ENCODE results near the gene PEX5L.

The PEX5L gene

GRCh38 chr3:180072786-180073185, 36.0 kb upstream of the PEX5L start:
- Histone ChIP-seq H3K79me1 (ENCODE audit: low read length) (no peaks in the 10 kb centered on the region), H3K27ac (ENCODE audit: low read depth, low read length) (no peak overlapping the region), H2BK120ac (ENCODE audit: low read depth, low read length) (no peak overlapping the region), H2BK5ac (ENCODE audit: low read length) (no peak overlapping the region), H3K18ac (ENCODE audit: low read length) (no peak overlapping the region), H2BK15ac (replicated peaks; ENCODE audit: low read depth) (no peak overlapping the region), H3K9ac (ENCODE audit: low read length) (no peak overlapping the region), H3K79me2 (ENCODE audit: control insufficient read depth, insufficient read depth, low read length) (no peaks in the 10 kb centered on the region), H3K4ac (ENCODE audit: low read depth, low read length) (no peak overlapping the region), H3K4me1 (ENCODE audit: control insufficient read depth, low read depth, low read length) (no peaks in the 10 kb centered on the region), H3K27me3 (ENCODE audit: insufficient read depth, low read length, poor library complexity) (no peaks in the 10 kb centered on the region), H4K8ac (ENCODE audit: low read depth, low read length) (no peak overlapping the region), H4K5ac (ENCODE audit: low read length) (no peak overlapping the region), H3K23ac (ENCODE audit: low read length) (no peak overlapping the region), H3K4me3 (ENCODE audit: low read length) (no peak overlapping the region), H3K56ac (ENCODE audit: low read length) (no peak overlapping the region), H3K36me3 (ENCODE audit: control insufficient read depth, insufficient read depth, low read length) (no peaks in the 10 kb centered on the region), H2AK5ac (ENCODE audit: low read length) (no peak overlapping the region), H3K4me2 (ENCODE audit: low read length) (no peak overlapping the region)
- DNase-seq = peak; percentile 5
- no CpG with 5 or more reads among the region's 1 CpG for WGBS (ENCODE audit: extremely low coverage, insufficient coverage, low lambda C conversion rate)

DNA sequence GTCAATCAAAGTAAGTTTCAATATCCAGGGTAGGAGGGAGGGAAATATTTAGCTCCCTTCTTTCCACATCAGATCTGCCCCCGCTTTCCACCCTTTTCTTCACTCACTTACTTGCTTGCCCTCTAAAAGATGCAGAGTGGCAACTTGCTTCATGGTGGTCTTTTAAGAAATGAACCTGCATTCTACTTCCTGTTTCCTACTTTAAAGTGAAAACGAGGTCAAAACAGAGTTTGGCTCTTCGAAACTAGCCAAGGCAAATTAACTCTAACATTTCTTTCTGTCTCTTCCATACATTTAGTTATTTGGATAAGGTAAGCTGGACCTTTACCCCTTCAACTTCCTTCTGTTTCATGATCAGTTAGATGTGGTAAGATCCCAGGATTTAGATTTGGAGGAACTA, 34.2 kb upstream of the PEX5L start:
- Histone ChIP-seq H3K4ac (ENCODE audit: low read depth, low read length) (no peak overlapping the region), H3K79me1 (ENCODE audit: low read length) (no peaks in the 10 kb centered on the region), H2BK5ac (ENCODE audit: low read length) (no peak overlapping the region), H3K4me3 (ENCODE audit: low read length) (no peak overlapping the region), H4K8ac (ENCODE audit: low read depth, low read length) (no peak overlapping the region), H3K56ac (ENCODE audit: low read length) (no peak overlapping the region), H3K18ac (ENCODE audit: low read length) (no peak overlapping the region), H2AK5ac (ENCODE audit: low read length) (no peak overlapping the region), H4K5ac (ENCODE audit: low read length) (no peak overlapping the region), H3K9ac (ENCODE audit: low read length) (no peak overlapping the region), H3K36me3 (ENCODE audit: control insufficient read depth, insufficient read depth, low read length) (no peaks in the 10 kb centered on the region), H3K23ac (ENCODE audit: low read length) (no peak overlapping the region), H3K27ac (ENCODE audit: low read depth, low read length) (no peak overlapping the region), H2BK120ac (ENCODE audit: low read depth, low read length) (no peak overlapping the region), H3K79me2 (ENCODE audit: control insufficient read depth, insufficient read depth, low read length) (no peaks in the 10 kb centered on the region), H3K4me1 (ENCODE audit: control insufficient read depth, low read depth, low read length) (no peaks in the 10 kb centered on the region), H3K4me2 (ENCODE audit: low read length) (no peak overlapping the region), H2BK15ac (replicated peaks; ENCODE audit: low read depth) (no peak overlapping the region), H3K27me3 (ENCODE audit: insufficient read depth, low read length, poor library complexity) (no peaks in the 10 kb centered on the region)
- no peak for DNase-seq
- no CpG with 5 or more reads among the region's 3 CpGs for WGBS (ENCODE audit: extremely low coverage, insufficient coverage, low lambda C conversion rate)

DNA sequence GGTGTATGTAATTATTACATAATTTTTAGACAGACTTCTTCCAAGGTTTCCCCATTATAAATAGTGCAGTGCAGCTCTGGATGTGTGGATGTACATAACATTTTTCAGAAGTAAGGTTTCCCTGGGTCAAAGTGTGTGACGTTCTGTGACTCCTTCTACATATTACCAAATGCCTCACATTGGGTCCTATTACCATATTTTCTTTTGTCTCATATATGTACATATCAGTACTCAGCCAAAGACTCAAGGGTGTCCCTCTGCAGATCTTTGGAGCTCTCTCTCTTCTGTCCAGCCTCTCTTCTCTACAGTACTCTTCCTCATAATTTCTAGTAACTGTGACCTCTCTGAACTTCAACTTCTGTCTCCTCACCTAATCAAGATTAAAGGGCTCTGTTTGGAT, 31.3 kb upstream of the PEX5L start:
- Histone ChIP-seq H3K18ac (ENCODE audit: low read length) (no peak overlapping the region), H3K27ac (ENCODE audit: low read depth, low read length) (no peak overlapping the region), H3K36me3 (ENCODE audit: control insufficient read depth, insufficient read depth, low read length) (no peaks in the 10 kb centered on the region), H2BK15ac (replicated peaks; ENCODE audit: low read depth) (no peak overlapping the region), H2BK5ac (ENCODE audit: low read length) (no peak overlapping the region), H2AK5ac (ENCODE audit: low read length) (no peak overlapping the region), H3K4me3 (ENCODE audit: low read length) (no peak overlapping the region), H3K56ac (ENCODE audit: low read length) (no peak overlapping the region), H3K4me1 (ENCODE audit: control insufficient read depth, low read depth, low read length) (no peaks in the 10 kb centered on the region), H3K9ac (ENCODE audit: low read length) (no peak overlapping the region), H3K4me2 (ENCODE audit: low read length) (no peak overlapping the region), H3K27me3 (ENCODE audit: insufficient read depth, low read length, poor library complexity) (no peaks in the 10 kb centered on the region), H3K23ac (ENCODE audit: low read length) (no peak overlapping the region), H2BK120ac (ENCODE audit: low read depth, low read length) (no peak overlapping the region), H3K4ac (ENCODE audit: low read depth, low read length) (no peak overlapping the region), H3K79me1 (ENCODE audit: low read length) (no peaks in the 10 kb centered on the region), H3K79me2 (ENCODE audit: control insufficient read depth, insufficient read depth, low read length) (no peaks in the 10 kb centered on the region), H4K8ac (ENCODE audit: low read depth, low read length) (no peak overlapping the region), H4K5ac (ENCODE audit: low read length) (no peak overlapping the region)
- no CpG with 5 or more reads among the region's 1 CpG for WGBS (ENCODE audit: extremely low coverage, insufficient coverage, low lambda C conversion rate)
- DNase-seq = no peak

GRCh38 chr3:180066598-180066997, 29.9 kb upstream of the PEX5L start:
- H3K27me3 ChIP-seq (ENCODE audit: insufficient read depth, low read length, poor library complexity) = no peaks in the 10 kb centered on the region
- H3K79me2 ChIP-seq (ENCODE audit: control insufficient read depth, insufficient read depth, low read length) = no peaks in the 10 kb centered on the region
- no peaks in the 10 kb centered on the region for H3K4me1 ChIP-seq (ENCODE audit: control insufficient read depth, low read depth, low read length)
- H3K4me3 ChIP-seq (ENCODE audit: low read length) = no peak overlapping the region
- no peak overlapping the region for H2AK5ac ChIP-seq (ENCODE audit: low read length)
- H3K56ac ChIP-seq (ENCODE audit: low read length) = no peak overlapping the region
- H4K5ac ChIP-seq (ENCODE audit: low read length) = no peak overlapping the region
- H3K4me2 ChIP-seq (ENCODE audit: low read length) = no peak overlapping the region
- H3K27ac ChIP-seq (ENCODE audit: low read depth, low read length) = no peak overlapping the region
- H3K36me3 ChIP-seq (ENCODE audit: control insufficient read depth, insufficient read depth, low read length) = no peaks in the 10 kb centered on the region
- H3K79me1 ChIP-seq (ENCODE audit: low read length) = no peaks in the 10 kb centered on the region
- no peak overlapping the region for H2BK5ac ChIP-seq (ENCODE audit: low read length)
- H2BK15ac ChIP-seq (replicated peaks; ENCODE audit: low read depth) = no peak overlapping the region
- WGBS (ENCODE audit: extremely low coverage, insufficient coverage, low lambda C conversion rate) = no CpG with 5 or more reads among the region's 1 CpG
- no peak overlapping the region for H3K4ac ChIP-seq (ENCODE audit: low read depth, low read length)
- no peak overlapping the region for H3K23ac ChIP-seq (ENCODE audit: low read length)
- no peak overlapping the region for H4K8ac ChIP-seq (ENCODE audit: low read depth, low read length)
- no peak overlapping the region for H2BK120ac ChIP-seq (ENCODE audit: low read depth, low read length)
- no peak overlapping the region for H3K18ac ChIP-seq (ENCODE audit: low read length)
- H3K9ac ChIP-seq (ENCODE audit: low read length) = no peak overlapping the region
- DNase-seq = no peak

- Histone ChIP-seq H3K18ac (ENCODE audit: low read length) (no peak overlapping the region), H4K8ac (ENCODE audit: low read depth, low read length) (no peak overlapping the region), H3K36me3 (ENCODE audit: control insufficient read depth, insufficient read depth, low read length) (no peaks in the 10 kb centered on the region), H4K5ac (ENCODE audit: low read length) (no peak overlapping the region), H2BK5ac (ENCODE audit: low read length) (no peak overlapping the region), H2BK120ac (ENCODE audit: low read depth, low read length) (no peak overlapping the region), H3K27ac (ENCODE audit: low read depth, low read length) (no peak overlapping the region), H3K79me2 (ENCODE audit: control insufficient read depth, insufficient read depth, low read length) (no peaks in the 10 kb centered on the region), H2BK15ac (replicated peaks; ENCODE audit: low read depth) (no peak overlapping the region), H2AK5ac (ENCODE audit: low read length) (no peak overlapping the region), H3K9ac (ENCODE audit: low read length) (no peak overlapping the region), H3K4ac (ENCODE audit: low read depth, low read length) (no peak overlapping the region), H3K27me3 (ENCODE audit: insufficient read depth, low read length, poor library complexity) (no peaks in the 10 kb centered on the region), H3K4me3 (ENCODE audit: low read length) (no peak overlapping the region), H3K4me2 (ENCODE audit: low read length) (no peak overlapping the region), H3K79me1 (ENCODE audit: low read length) (no peaks in the 10 kb centered on the region), H3K56ac (ENCODE audit: low read length) (no peak overlapping the region), H3K23ac (ENCODE audit: low read length) (no peak overlapping the region), H3K4me1 (ENCODE audit: control insufficient read depth, low read depth, low read length) (no peaks in the 10 kb centered on the region)
- WGBS (ENCODE audit: extremely low coverage, insufficient coverage, low lambda C conversion rate) = no CpG with 5 or more reads among the region's 1 CpG
- DNase-seq = peak; percentile 41
Observed at GRCh38 chr3:180063783-180064182, 27.0 kb upstream of the PEX5L start.

DNA sequence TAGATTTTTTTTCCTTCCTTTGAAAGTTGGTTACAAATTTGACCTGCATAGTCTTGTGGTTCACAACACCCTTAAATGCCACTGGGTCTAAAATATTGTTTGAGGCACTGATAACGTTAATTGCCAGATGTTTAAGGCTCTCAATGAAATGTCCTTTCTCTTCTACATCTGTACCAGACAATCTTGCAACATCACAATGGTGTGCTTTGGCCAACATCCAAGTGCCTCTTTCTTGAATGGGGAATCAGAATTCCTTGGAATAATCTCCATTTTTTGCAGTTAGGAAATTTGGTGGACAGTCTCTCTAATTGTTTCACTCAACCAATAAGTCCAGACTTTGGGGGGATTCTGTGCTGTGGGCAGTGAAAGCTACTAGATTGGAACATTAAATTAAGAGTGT, 26.0 kb upstream of the PEX5L start:
- Histone ChIP-seq H3K27me3 (ENCODE audit: insufficient read depth, low read length, poor library complexity) (no peaks in the 10 kb centered on the region), H3K27ac (ENCODE audit: low read depth, low read length) (no peak overlapping the region), H3K36me3 (ENCODE audit: control insufficient read depth, insufficient read depth, low read length) (no peaks in the 10 kb centered on the region), H2BK120ac (ENCODE audit: low read depth, low read length) (no peak overlapping the region), H3K79me2 (ENCODE audit: control insufficient read depth, insufficient read depth, low read length) (no peaks in the 10 kb centered on the region), H3K4me2 (ENCODE audit: low read length) (no peak overlapping the region), H4K5ac (ENCODE audit: low read length) (no peak overlapping the region), H3K23ac (ENCODE audit: low read length) (no peak overlapping the region), H3K56ac (ENCODE audit: low read length) (no peak overlapping the region), H4K8ac (ENCODE audit: low read depth, low read length) (no peak overlapping the region), H3K4ac (ENCODE audit: low read depth, low read length) (no peak overlapping the region), H3K4me3 (ENCODE audit: low read length) (no peak overlapping the region), H3K4me1 (ENCODE audit: control insufficient read depth, low read depth, low read length) (no peaks in the 10 kb centered on the region), H3K18ac (ENCODE audit: low read length) (no peak overlapping the region), H2BK15ac (replicated peaks; ENCODE audit: low read depth) (no peak overlapping the region), H3K9ac (ENCODE audit: low read length) (no peak overlapping the region), H3K79me1 (ENCODE audit: low read length) (no peaks in the 10 kb centered on the region), H2BK5ac (ENCODE audit: low read length) (no peak overlapping the region), H2AK5ac (ENCODE audit: low read length) (no peak overlapping the region)
- no peak for DNase-seq
- no CpG with 5 or more reads among the region's 1 CpG for WGBS (ENCODE audit: extremely low coverage, insufficient coverage, low lambda C conversion rate)
